GM21390 (cell line): Measurements from ENCODE around the gene ANKRD1.
"Not testable (repeated sequence)": the region's sequence is repeated elsewhere in the genome, so short reads cannot be mapped to it uniquely, and the experiment has no call there.

Experiments
- ATAC-seq: cut with Tn5 transposase; IDR thresholded peaks from one replicate; pipeline ENCODE4 v1.9.1; 2021; ENCODE audit not compliant: unreplicated experiment

ANKRD1 gene

DNA sequence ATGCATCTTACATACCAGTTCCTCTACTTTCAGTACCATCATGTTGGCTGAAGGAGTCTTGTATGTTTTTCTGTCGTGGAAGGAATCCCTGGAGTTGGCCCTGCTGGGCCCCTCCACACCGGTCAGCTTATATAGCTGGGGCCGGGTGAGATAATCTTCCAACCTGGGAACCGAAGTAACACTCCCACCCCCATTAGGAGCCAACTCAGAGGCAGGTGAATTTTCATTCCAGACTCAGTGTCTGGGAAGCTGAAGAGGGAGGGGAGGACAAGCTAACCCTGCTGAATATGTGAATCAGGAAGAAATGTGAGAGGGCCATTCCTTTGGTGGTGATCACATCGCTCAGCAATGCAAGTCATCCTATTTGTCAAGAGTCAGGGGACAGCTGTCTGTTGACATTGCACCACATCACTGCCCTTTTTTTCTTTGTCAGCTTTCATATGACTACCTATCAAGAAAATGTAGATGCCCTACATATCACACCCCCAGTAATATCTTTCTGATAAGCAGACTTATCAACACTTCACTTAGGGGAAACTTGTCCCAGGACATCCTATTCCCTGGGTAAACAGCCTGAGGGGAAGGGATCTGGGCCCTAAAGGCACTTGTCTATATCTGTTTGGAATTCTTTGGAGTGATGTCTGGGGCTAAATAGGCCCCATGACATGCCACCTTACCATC, at the start of gene ANKRD1:
Gene ANKRD1, minus strand, starts transcription at position 102 of the 681 bp plus-strand sequence. Its CDS starts 60 bp downstream, at position 42.
- ATAC-seq = no peak

DNA sequence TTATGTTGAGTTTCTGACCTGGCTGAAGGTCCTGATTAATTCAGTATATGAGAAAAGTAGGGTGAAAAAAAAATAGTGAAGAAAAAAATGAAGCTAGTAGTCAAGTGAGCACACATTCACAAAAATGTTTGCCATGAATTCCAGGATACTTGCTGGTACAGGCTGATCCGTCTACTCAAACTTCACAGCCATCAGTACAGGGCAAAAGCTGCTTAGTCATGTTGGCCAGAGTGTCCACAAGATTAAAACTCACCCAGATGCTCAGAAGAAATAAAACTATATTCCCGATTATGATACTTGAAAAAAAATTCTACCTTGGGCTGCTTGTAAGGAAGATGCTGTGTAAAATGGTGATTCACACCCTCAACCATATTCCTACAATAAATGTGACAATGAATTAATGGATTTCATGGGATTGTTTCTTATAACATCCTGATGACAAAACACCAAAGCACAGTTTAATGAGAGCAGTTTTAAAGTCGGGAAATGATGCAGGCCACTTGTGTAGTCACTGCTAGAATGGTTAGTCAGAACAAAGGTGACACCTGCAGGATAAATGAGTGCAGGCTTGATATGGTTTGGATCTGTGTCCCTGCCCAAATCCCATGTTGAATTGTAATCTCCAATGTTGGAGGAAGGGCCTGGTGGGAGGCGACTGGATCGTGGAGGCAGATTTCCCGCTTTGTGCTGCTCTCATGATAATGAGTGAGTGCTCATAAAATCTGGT, 49.2 kb upstream of the ANKRD1 start:
- ATAC-seq = no peak

DNA sequence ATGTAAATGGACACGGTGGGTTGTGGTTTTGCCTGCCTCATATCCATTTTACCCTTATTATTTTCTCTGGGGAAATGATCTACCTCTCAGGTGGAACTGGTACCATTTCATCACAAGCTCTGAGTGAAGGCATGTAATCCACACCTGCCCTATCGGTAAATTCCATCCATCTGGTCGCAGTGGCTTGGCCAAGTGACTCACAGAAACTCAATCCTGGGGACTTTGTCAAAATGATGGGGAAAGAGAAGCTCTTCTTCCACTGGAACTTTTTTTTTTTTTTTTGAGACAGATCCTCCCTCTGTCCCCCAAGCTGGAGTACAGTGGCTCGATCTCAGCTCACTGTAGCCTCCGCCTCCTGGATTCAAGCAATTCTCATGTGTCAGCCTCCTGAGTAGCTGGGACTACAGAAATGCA, 48.2 kb upstream of the ANKRD1 start:
- ATAC-seq = no peak

DNA sequence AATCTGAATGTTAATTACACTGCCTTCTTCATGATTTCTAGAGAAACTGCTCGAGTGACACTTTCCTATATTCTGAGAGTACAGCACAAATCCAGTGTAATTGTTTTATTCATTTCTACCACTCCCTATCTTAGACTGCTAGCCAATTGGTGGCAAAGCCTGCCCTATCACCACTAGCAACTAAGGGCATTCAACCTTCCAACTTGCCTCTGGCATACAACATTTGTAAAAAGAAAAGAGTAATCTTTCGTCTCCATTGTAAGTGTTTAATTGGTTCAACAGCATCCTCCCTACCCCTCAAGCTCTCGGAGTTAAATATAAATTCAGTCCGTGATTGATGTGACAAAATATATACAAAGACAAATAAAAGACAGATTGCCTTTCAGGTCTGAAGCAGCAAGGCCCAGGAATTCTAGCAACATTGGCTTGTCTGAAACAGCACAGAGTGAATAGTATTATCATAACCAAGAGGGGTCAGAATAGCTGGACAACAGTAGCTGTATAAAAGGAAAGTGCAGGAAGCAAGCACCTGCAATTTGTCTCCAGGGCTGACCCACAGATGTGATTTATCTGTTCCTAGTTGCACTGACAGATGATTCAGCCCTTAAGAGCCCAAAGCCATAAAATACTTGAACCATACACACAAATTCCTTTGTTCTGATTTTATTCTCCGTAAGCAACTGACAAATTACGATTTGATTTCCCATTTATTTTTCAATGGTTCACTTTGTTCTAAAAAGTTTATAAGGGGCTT, 47.6 kb upstream of the ANKRD1 start:
- ATAC-seq = no peak

DNA sequence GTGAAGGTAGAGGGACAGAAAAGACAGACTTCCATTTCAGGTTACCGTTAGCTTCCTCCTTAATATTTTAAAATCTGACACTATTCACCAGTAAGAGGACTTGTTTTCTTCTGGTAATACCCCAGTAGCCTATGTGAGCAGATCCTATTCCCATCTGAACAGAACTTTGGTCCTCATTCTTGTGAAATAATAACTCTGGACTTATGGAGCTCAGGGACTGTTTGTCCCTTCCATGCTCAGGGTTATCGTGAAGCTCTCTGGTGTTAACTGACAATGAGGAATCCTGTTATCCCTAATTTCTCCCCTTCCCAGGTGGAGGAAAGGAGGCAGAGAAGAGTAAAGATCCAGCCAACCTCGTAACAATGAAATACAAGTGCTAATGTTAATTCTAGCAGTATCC, 47.0 kb upstream of the ANKRD1 start:
- no peak for ATAC-seq

DNA sequence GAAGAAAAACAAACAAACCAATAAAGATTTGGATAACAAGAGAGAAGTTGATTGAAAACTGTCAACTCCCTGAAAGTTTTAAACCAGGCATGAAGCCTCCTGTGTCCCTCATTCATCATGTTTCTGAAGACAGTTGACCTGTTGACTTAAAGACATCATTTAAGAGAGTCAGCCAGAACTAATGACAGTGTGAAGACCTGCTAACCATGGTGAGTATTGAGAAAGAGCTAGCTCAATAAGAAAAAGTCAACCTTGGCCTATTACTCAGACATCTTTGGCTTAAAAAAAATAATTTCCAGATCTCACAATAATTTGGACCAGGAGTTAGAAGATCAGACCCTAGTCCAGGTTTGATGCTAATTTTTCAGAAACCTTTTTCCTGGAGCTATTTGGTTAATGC, 45.3 kb upstream of the ANKRD1 start:
- ATAC-seq = no peak

DNA sequence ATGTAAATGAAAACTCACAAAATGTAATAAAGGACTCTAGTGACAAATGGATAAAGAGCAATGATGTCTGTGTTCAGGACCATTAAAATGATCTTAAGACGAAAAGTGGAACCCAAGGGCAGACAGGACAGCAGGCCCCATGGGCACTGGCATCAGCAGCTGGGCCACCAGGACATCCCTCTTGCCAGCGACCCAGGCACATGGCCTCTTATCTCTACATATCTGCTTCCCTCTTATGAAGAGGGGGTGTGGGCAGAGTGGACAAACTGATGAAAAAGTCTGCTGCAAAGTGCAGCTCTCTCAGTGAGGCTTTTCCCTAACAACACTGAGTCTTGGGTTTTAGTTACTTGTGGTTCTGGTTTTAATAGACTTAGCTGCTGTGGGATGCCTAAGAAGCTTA, 44.8 kb upstream of the ANKRD1 start:
- ATAC-seq = no peak

DNA sequence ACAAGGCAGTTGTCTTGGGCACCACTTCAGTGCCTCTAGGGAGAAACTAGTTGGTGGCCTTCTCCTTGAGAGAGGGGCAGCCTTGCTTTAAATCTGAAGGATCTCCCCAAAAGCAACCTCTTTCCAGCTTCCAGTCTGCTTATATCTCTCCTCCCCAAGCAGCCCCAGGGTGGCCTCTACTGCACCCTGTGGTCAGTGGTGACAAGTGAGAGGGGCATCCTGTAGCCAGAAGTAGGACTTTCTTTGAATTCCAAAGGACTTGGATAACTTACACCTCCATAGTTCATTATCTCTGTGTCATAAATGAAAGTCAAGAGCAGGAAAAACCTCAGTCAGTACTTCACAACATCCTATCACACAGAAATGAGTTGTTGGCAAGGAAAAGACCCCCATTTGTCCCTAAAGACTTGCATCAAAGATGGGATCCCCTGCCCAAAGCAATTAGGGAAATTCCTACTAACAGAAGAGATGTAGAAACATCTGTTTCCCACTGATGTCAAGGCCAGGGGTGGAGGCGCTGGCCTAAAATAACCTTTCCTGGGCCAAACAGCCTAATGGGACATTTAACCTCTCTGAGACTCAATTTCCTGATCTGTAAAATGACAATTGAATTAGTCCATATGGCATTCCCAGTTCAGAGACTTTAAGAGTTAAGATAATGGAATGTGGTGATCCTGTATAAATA, 44.0 kb upstream of the ANKRD1 start:
- no peak for ATAC-seq

DNA sequence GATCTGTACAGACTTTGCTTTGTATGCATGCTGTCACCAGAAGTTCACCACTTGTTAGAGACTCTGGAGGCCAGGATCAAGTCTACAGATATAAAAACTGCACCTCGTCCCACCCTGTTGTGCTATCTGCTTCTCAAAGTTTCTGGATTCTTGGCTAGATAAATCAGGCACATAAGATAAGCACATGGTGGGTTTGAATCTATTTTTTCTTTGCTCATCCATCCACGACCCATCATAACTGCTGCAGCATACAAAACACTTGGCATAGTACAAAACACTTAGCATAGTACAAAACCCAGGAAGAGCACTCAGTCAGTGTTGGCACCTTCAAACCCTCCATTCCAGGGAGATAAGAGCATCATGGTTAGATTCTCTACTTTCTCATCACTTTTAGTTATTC, 42.4 kb upstream of the ANKRD1 start:
- ATAC-seq = no peak

DNA sequence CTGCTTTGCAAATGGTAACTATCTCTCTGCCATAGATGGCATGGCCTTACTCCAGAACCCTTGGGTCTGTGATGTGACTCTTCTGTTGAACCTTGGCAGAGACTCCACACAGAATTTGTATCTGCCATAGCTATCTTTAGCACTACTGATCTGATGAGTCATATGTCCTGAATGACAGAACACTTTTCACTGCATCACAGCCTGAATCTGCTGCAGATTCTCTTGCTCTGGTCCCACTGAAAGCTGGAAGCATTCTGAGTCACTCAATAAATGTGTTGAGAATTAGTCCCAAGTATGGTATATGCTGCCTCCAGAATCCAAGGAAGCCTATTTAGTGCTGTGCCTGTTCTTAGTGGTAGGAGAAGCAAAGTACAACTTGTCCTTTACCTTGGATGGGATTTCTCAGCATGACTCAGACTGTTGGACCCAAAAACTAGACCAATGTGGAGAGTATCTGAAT, 39.5 kb upstream of the ANKRD1 start:
- peak; percentile 79 for ATAC-seq

DNA sequence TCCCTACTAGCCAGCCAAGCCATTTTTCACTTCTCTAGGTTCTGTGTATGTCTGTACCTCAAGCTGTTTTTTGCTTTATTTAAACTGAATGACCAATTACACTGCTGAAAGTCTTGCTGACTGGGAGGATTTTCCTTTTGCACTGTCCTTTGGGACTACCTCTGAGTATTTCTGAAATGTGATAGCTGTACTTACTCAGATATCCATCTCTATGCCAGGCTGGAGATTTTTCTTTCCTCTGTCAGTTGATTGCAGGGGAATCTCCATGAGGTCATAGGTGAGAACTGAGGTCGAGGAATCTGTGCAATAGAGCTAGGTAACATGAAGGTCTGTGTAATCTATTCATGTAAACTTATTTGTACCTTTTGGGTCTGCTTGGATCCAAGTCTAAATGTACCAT, 38.9 kb upstream of the ANKRD1 start:
- no peak for ATAC-seq

DNA sequence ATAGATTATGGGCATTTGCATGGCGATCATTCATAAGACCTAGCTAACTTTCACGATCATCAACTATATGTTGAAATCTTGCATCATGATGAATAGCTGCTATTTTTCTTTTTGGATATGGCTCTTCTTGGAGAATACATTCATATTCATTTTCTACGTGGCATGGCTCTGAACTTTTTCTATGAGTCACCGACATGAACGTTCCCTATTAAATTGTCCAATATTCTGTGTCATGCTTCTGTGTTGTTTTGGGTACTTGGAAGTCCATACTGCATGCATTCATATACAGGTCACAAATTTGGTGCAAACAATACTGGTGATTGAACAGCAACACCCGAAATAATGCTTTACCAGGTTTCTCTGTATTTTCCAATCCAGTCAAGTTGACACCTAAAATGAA, 37.9 kb upstream of the ANKRD1 start:
- no peak for ATAC-seq

DNA sequence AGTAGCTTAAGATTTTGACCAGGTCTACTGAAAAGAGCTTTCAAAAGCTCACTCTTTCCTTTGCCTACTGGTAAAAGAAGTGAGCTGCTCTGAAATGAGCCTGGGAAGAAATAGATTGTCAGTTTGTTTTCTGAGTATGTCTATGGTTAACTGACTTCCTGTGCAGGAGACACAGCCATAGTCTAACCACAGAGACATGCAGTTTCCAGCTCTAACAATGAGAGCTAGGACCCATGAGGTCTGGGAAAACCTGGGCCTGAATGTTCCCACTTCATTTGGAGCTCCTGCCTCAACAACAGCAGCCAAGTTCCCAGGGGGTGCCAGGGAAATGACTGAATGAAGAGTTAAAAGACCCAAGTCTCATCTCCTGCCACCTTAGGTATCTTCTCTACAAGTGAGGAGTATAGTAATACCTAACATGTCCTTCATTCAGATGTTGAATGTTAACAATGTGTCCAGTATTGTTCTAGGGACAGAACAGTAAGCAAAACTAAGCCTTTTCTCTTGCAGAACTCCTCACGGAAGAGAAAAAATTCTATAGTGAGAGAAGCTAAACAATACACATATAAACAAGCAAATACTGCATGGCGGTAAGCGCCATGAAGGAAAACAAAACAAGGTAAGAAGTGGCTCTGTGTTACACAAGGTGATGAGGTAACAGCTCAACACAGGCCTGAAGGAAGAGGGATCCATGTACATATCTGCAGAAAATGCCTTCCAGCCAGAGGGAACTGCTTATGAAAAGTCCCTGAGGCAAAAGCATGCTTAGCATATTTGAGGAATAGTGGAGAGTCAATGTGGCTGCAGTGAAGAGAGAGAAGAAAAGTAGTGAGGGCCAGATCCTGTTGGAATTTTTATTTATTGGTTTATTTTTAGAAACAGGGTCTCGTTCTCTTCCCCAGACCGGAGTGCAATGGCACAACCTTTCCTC, 26.4 kb upstream of the ANKRD1 start:
- ATAC-seq = peak; percentile 81

DNA sequence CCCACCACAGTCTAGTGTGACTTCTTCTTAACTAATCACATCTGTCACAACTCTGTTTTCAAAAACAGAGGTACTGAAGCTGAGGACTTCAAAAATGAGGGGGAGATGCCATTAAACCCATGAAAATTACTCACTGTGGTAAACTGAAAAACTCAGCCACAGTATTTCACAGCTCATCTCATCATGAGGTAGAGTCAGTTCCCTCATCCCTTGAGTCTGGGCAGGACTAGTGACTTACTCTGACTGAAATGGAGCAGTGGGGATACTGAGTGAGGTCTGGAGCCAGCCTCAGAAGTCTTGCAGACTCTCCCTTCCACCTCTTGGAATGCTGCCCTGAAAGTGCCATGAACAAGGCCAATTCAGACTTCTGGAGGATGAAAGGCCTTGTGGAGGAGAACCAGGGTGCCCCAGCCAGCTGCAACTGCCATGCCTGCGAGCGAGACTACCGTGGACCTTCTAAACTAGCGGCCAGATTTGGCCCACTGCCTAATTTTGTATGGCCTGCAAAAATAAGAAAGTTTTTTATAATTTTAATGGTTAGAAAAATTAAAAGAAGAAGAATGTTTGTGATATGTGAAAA, 24.7 kb upstream of the ANKRD1 start:
- ATAC-seq = no peak

DNA sequence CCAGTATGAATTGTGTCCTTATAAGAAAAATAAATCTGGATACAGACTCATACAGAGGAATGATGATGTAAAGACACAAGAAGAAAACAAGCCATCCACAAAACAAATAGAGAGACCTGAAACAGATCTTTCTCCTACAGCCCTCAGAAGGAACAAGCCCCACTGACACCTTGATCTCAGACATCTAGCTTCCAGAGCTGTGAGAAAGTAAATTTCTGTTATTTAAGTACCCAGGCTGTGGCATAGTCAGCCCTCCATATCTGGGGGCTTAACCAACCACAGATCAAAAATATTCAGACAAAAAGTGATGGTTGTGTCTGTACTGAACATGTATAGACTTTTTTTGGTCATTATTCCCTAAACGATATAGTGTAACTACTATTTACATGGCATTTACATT, 23.9 kb upstream of the ANKRD1 start:
- no peak for ATAC-seq

DNA sequence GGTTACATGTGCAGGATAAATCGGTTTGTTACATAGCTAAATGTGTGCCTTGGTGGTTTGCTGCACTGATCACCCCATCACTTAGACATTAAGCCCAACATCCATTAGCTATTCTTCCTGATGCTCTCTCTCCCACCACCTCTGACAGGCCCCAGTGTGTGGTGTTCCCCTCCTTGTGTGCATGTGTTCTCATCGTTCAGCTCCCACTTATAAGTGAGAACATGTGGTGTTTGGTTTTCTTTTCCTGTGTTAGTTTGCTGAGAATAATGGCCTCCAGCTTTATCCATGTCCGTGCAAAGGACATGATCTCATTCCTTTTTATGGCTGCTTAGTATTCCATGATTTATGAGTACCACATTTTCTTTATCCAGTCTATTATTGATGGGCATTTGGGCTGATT, 22.1 kb upstream of the ANKRD1 start:
- ATAC-seq = not testable (repeated sequence)

DNA sequence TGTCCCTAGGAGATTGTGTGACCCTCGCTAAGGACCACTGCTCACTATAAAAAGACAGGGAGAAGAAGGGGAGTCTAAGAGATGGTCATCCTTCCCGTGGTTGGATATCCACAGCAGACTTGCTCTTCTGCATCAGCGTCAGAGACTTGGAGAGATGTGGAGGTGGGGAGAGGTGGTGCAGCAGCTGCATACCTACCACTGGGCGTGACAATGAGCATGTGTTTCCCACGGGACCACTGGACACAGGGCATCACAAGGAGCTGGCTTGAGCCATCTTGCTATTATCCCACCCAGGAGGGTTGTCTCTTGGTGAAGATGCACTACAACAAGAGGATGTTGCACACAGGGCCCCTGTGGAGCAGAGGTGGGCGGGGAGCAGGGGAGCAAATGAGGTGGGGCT, 18.8 kb upstream of the ANKRD1 start:
- no peak for ATAC-seq

DNA sequence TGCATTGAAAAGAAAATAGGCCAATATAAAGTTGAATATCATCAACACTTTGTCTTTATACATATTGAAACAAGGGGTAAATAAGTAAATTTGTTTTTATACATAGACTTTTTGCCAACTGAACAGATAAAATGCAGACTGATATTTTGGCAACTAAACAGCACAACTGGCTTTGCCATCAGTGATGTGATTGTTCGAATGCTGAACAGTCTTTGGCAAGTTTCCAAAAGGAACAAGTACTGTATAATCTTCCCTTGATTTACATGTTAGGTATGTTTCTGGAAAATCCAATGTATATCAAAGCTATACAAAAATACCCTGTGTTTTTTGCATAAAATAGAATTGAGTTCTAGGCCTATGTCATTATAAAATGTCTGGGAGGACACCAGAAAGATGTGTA, 18.2 kb upstream of the ANKRD1 start:
- ATAC-seq = no peak

DNA sequence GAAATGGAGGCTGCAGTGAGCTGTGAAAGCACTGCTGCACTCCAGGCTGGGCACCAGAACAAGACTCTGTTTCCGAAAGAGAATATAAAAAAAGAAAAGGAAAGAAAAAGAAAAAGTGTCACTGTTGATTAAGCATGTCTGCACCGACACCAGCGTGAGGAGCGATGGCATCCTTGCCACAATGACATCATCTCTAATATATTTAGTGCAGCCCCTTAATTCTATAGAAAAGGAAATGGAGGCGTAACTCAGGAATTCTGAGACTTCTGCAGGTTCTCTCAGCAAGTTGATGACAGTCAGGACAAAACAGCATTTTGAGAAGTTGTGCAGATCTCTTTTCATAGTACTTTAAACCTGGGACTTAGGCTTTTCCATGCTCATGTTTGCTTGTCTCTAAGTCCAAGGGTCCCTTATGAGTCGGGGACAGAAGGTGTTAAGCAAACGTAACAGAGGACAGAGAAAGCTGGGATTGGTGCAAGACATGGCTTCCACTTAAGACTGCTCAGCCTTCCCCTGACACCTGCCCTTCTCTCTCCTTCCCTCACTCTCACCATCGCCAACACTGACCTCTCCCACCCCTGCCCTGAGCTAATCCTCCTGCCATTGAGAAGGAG, 16.9 kb upstream of the ANKRD1 start:
- no peak for ATAC-seq

DNA sequence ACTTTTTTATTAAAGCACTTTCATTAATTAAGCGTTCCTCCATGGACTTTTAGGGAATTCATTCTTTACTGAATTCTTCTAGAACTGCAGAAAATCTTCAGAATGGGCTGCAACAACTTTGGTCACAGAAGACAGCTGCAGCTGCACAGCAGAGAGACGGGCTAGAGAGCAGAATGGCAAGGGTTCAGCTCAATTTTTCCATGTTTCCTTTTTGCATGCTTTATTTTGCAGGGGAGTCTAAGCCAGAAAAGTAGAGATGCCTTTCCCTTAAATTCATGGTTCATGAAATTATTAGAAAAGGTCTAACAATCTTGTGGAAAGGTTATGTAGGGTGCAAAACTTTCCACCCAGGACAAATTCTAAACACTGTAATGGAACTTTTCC, 15.4 kb upstream of the ANKRD1 start:
- no peak for ATAC-seq
